Measurements from ENCODE around the gene AMPD3. TPM values are rescaled to one million over a fixed set of nuclear protein-coding genes. Genes with fewer than 3 reads are reported as not detected.

The AMPD3 gene
- total and polyA plus RNA-seq, 2 of the 13 experiments (the other 11 are each of a cell fraction or from before 2014, with no cell fraction given) = 0.33 to 2.3 TPM

DNA sequence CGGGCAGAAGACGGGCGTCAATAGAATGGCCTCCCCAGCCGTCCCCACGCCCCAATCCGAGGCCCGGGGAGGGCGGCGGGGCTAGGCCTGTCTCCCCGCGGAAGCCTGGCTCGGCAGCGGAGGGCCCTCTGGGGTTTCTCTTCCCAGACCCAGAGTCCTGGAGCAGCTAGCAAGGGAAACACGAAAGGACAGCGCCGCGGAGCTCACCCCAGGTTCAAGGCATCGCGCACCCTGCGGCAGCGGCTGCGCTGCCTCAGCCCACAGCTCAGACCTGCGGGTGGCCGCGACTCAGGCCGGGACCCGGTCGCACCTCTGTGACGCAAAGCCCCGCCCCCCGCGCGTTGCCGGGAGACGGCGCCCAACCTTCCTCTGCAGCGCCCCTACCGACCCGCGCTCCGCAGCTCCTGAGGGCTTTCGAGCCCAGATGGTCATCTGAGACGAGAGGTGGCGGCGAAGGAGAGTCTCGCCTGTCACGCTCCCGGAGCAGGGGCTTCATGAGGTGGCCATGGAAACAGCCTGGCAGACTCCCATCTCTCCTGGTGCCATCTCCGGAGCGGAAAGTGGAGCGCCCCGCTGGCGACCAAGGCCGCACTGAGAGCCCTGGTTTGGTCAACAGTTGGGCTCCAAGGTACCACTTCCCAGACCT is 86.0 kb downstream of the AMPD3 start, which contains the start of gene RNF141 (continued):
- TF ChIP-seq CENPT (CRISPR knock-in tag; IDR thresholded peaks at IDR 0.05; ENCODE audit: low read depth) = 0 out of 2 replicates have a peak, but pooled peaks have one; percentile 26
- TF ChIP-seq, protein P1, sequence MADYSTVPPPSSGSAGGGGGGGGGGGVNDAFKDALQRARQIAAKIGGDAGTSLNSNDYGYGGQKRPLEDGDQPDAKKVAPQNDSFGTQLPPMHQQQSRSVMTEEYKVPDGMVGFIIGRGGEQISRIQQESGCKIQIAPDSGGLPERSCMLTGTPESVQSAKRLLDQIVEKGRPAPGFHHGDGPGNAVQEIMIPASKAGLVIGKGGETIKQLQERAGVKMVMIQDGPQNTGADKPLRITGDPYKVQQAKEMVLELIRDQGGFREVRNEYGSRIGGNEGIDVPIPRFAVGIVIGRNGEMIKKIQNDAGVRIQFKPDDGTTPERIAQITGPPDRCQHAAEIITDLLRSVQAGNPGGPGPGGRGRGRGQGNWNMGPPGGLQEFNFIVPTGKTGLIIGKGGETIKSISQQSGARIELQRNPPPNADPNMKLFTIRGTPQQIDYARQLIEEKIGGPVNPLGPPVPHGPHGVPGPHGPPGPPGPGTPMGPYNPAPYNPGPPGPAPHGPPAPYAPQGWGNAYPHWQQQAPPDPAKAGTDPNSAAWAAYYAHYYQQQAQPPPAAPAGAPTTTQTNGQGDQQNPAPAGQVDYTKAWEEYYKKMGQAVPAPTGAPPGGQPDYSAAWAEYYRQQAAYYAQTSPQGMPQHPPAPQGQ (CRISPR knock-in tag; IDR thresholded peaks at IDR 0.05; ENCODE audit: borderline replicate concordance) = no peak
- peak; percentile 82 for TF ChIP-seq YEATS2 (CRISPR knock-in tag; IDR thresholded peaks at IDR 0.05; ENCODE audit: borderline replicate concordance)
- TF ChIP-seq, protein P2, sequence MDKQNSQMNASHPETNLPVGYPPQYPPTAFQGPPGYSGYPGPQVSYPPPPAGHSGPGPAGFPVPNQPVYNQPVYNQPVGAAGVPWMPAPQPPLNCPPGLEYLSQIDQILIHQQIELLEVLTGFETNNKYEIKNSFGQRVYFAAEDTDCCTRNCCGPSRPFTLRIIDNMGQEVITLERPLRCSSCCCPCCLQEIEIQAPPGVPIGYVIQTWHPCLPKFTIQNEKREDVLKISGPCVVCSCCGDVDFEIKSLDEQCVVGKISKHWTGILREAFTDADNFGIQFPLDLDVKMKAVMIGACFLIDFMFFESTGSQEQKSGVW (CRISPR knock-in tag; IDR thresholded peaks at IDR 0.05; ENCODE audit: borderline replicate concordance) = no peak
- 0 out of 2 replicates have a peak, but pooled peaks have one; percentile 76 for TF ChIP-seq ZNF792 (CRISPR knock-in tag; IDR thresholded peaks at IDR 0.05)
- TF ChIP-seq NR2F2 (IDR thresholded peaks at IDR 0.05; ENCODE audit: borderline replicate concordance, low read depth) = no peak
- peak; percentile 91 for TF ChIP-seq SPEN (CRISPR knock-in tag; IDR thresholded peaks at IDR 0.05; ENCODE audit: low read depth)
- no peak for TF ChIP-seq ZNF264 (CRISPR knock-in tag; IDR thresholded peaks at IDR 0.05)
- TF ChIP-seq HOXA3 (CRISPR knock-in tag; IDR thresholded peaks at IDR 0.05) = peak; percentile 95
- no peak for TF ChIP-seq ZNF878 (CRISPR knock-in tag; IDR thresholded peaks at IDR 0.05)
- peak; percentile 80; the same call in 1 of the 2 replicates for TF ChIP-seq ZBTB38 (CRISPR knock-in tag; IDR thresholded peaks at IDR 0.05)
- peak; percentile 70; the same call in 1 of the 2 replicates for TF ChIP-seq MYC (CRISPR knock-in tag; IDR thresholded peaks at IDR 0.05; ENCODE audit: borderline replicate concordance)
- TF ChIP-seq, protein P3, sequence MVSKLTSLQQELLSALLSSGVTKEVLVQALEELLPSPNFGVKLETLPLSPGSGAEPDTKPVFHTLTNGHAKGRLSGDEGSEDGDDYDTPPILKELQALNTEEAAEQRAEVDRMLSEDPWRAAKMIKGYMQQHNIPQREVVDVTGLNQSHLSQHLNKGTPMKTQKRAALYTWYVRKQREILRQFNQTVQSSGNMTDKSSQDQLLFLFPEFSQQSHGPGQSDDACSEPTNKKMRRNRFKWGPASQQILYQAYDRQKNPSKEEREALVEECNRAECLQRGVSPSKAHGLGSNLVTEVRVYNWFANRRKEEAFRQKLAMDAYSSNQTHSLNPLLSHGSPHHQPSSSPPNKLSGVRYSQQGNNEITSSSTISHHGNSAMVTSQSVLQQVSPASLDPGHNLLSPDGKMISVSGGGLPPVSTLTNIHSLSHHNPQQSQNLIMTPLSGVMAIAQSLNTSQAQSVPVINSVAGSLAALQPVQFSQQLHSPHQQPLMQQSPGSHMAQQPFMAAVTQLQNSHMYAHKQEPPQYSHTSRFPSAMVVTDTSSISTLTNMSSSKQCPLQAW (CRISPR knock-in tag; IDR thresholded peaks at IDR 0.05) = peak; percentile 87
- no peak; the same call in 1 of the 2 replicates for TF ChIP-seq HOXA9 (CRISPR knock-in tag; IDR thresholded peaks at IDR 0.05; ENCODE audit: borderline replicate concordance)
- no peak for TF ChIP-seq HNF4A (CRISPR knock-in tag; IDR thresholded peaks at IDR 0.05)
- TF ChIP-seq ZNF569 (CRISPR knock-in tag; IDR thresholded peaks at IDR 0.05; ENCODE audit: borderline replicate concordance) = no peak
- TF ChIP-seq, protein P4, sequence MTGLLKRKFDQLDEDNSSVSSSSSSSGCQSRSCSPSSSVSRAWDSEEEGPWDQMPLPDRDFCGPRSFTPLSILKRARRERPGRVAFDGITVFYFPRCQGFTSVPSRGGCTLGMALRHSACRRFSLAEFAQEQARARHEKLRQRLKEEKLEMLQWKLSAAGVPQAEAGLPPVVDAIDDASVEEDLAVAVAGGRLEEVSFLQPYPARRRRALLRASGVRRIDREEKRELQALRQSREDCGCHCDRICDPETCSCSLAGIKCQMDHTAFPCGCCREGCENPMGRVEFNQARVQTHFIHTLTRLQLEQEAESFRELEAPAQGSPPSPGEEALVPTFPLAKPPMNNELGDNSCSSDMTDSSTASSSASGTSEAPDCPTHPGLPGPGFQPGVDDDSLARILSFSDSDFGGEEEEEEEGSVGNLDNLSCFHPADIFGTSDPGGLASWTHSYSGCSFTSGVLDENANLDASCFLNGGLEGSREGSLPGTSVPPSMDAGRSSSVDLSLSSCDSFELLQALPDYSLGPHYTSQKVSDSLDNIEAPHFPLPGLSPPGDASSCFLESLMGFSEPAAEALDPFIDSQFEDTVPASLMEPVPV (CRISPR knock-in tag; IDR thresholded peaks at IDR 0.05) = peak; percentile 61; the same call in 1 of the 2 replicates
- TF ChIP-seq, protein P5, sequence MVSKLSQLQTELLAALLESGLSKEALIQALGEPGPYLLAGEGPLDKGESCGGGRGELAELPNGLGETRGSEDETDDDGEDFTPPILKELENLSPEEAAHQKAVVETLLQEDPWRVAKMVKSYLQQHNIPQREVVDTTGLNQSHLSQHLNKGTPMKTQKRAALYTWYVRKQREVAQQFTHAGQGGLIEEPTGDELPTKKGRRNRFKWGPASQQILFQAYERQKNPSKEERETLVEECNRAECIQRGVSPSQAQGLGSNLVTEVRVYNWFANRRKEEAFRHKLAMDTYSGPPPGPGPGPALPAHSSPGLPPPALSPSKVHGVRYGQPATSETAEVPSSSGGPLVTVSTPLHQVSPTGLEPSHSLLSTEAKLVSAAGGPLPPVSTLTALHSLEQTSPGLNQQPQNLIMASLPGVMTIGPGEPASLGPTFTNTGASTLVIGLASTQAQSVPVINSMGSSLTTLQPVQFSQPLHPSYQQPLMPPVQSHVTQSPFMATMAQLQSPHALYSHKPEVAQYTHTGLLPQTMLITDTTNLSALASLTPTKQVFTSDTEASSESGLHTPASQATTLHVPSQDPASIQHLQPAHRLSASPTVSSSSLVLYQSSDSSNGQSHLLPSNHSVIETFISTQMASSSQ (IDR thresholded peaks at IDR 0.05; ENCODE audit: low read depth) = no peak
- TF ChIP-seq, protein P5 (CRISPR knock-in tag; IDR thresholded peaks at IDR 0.05; ENCODE audit: borderline replicate concordance) = peak; percentile 26; the same call in 1 of the 2 replicates

Measured in HepG2 (cell line).